K562 (cell line): ENCODE measurements around the gene STXBP6. TPM values are rescaled to one million over a fixed set of nuclear protein-coding genes. Genes with fewer than 3 reads are reported as not detected.

ENCODE experiments used
- GMEB1 ChIP-seq: fragments of 250-450 bp; sonication (Bioruptor Pico); IDR thresholded peaks from 2 replicates; pipeline ENCODE4 v1.4.0; 2020; ENCODE audit warnings: mild to moderate bottlenecking
- GTF2B ChIP-seq: IDR thresholded peaks from 2 replicates; pipeline ENCODE4 v1.6.1; 2011; ENCODE audit not compliant: insufficient read length; ENCODE audit errors: extremely low read depth
- MTA2 ChIP-seq: fragments of 450-650 bp; IDR thresholded peaks from 2 replicates; pipeline ENCODE4 v1.6.1; 2016; ENCODE audit warnings: low read depth
- RBM17 ChIP-seq: fragments of 200-400 bp; formaldehyde crosslinking; IDR thresholded peaks from 2 replicates; pipeline ENCODE4 v1.6.1; 2017; ENCODE audit warnings: low read depth, mild to moderate bottlenecking, low read length, borderline replicate concordance
- SPI1 ChIP-seq: IDR thresholded peaks from 2 replicates; pipeline ENCODE4 v1.6.1; 2011; ENCODE audit warnings: low read depth, low read length, control low read depth, borderline replicate concordance
- STAT6 ChIP-seq: sonication (generic); formaldehyde crosslinking; IDR thresholded peaks from 2 replicates; pipeline ENCODE4 v1.8.1; 2023; ENCODE audit warnings: mild to moderate bottlenecking, missing genetic modification reagents
- TCF7L2 ChIP-seq: fragments of 150-350 bp; IDR thresholded peaks from 2 replicates; pipeline ENCODE4 v1.6.1; 2016; ENCODE audit warnings: low read depth, mild to moderate bottlenecking, low read length, moderate library complexity
- TEAD2 ChIP-seq: fragments of 450-650 bp; IDR thresholded peaks from 2 replicates; pipeline ENCODE4 v1.6.1; 2016; ENCODE audit warnings: missing genetic modification characterization, control low read depth, missing compliant biosample characterization
- USF2 ChIP-seq: sonication (generic); formaldehyde crosslinking; IDR thresholded peaks from 2 replicates; pipeline ENCODE4 v1.5.0; 2020; ENCODE audit warnings: missing genetic modification reagents
- VEZF1 ChIP-seq: fragments of 200-800 bp; sonication (Bioruptor generic); IDR thresholded peaks from 2 replicates; pipeline ENCODE4 v1.6.1; 2017; ENCODE audit warnings: missing genetic modification characterization, missing compliant biosample characterization
- WHSC1 ChIP-seq: IDR thresholded peaks from one replicate; pipeline ENCODE4 v1.6.1; 2012; ENCODE audit warnings: low read length, control low read depth, inconsistent platforms
- polyA plus RNA-seq, 8 experiments: library from polyadenylated mRNA; depleted of rRNA in 4 of 8; stranded (reverse) in 5 of 8; unstranded in 3 of 8; fragments of >200 nt; fragmentation: Nextera tagmentation in 2 of 8; fragmentation: Illumina TruSeq in 1 of 8; extraction: Ambion mirVana in 2 of 8; extraction: Trizol in 1 of 8; gene quantifications; 2 replicates each; pipeline versions ENCODE4 v1.2.1 to v1.2.3, GENCODE V29; 2011 to 2014; ENCODE audit warnings: inconsistent platforms in 1 of 8, missing spikeins in 1 of 8
- total RNA-seq, 7 experiments: library from RNA; depleted of rRNA in 6 of 7; stranded (reverse); fragments of >200 nt in 6 of 7; fragmentation: Illumina TruSeq in 2 of 7; extraction: Trizol in 2 of 7; gene quantifications; 2 replicates each; pipeline versions ENCODE4 v1.2.1 to v1.2.3, GENCODE V29; 2011 to 2021; ENCODE audit warnings: low replicate concordance in 1 of 7

The STXBP6 gene
- total and polyA plus RNA-seq, 9 of the 15 experiments (the other 6 are each of a cell fraction or from before 2014, with no cell fraction given): 0.27 to 0.89 (median 0.59) TPM

GRCh38 chr14:25049568-25050268, at the start of gene STXBP6 (continued):
- no peak for TF ChIP-seq RBM17
- no peak for TF ChIP-seq TCF7L2
- TF ChIP-seq MTA2: no peak
- no peak for TF ChIP-seq USF2 (CRISPR knock-in tag)
- no peak for TF ChIP-seq GMEB1 (CRISPR knock-in tag)
- no peak for TF ChIP-seq STAT6 (CRISPR knock-in tag)
- no peak for TF ChIP-seq GTF2B
- TF ChIP-seq TEAD2 (tag): no peak
- no peak for TF ChIP-seq SPI1
- TF ChIP-seq VEZF1 (CRISPR knock-in tag): peak; percentile 37; the same call in 1 of the 2 replicates
- TF ChIP-seq WHSC1: no peak
